Measurements from ENCODE around the gene A1BG.

A1BG gene

DNA sequence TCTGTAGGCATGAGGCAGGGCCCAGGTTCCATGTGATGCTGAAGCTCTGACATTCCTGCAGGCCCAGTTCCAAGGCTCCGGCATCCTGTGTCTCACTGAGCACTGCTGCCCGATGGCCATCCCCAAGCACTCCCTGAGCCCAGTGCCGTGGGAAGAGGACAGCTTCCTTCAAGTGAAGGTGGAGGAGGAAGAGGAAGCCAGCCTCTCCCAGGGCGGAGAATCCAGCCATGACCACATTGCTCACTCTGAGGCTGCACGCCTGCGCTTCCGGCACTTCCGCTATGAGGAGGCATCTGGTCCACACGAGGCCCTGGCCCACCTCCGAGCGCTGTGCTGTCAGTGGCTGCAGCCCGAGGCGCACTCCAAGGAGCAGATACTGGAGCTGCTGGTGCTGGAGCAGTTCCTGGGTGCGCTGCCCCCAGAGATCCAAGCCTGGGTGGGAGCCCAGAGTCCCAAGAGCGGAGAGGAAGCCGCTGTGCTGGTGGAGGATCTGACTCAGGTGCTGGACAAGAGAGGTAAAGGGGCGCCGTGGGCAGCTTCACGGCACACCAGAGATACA is 18.5 kb downstream of the A1BG start:
- no peak for DNase-seq

DNA sequence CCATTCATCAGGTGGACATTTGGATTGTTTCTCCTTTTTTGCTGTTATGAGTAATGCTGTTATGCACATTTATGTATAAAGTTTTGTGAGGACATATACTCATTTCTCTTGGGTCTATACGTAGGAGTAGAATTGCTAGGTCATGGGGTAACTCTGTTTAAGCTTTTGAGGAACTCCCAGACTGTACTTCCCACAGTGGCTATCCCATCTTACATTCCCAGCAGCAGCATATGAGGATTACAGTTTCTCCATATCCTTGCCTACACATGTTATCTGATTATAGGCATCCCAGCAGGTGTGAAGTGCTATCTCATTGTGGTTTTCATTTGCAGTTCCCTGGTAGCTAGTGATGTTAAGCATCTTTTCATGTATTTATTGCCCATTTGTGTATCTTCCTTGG is 20.6 kb downstream of the A1BG start:
- no peak for DNase-seq

DNA sequence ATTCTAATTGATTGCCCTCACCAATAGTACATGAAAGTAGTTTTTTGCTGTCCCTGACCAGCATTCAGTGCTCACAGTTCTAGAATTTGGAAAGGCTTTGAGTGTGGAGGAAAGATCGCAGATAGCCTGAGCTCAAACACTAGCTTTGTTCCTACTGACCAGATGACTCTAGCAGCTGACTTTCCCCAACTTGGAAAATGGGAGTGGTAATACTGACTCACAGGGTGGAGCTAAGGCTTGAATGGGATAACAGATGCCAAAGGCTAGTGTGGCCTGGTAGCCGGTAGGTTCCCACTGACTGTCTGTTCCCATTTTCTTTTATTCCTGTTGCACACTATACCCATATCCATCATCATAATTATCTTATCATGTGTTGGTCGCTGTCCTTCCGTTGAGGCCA is 22.8 kb downstream of the A1BG start:
- DNase-seq: no peak

DNA sequence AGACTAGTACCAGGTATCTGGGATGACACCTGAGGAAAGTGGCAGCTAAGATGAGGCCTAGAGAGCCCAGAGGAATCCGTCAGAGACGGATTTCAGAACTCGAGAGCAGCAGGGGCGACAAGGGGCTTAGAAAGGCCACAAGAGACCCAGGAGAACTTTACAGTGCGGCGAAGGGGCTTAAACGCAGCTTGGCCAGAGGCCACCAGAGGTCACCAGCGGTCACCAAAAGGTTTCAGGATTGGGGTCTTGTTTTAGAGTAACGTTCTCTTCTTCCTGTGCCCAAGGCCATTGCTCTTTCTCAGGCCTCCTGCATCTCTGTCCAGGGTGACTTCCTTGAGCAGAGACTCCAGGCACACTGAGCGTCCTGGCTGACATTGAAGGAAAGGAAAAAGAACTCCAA is 24.3 kb downstream of the A1BG start:
- DNase-seq: no peak

DNA sequence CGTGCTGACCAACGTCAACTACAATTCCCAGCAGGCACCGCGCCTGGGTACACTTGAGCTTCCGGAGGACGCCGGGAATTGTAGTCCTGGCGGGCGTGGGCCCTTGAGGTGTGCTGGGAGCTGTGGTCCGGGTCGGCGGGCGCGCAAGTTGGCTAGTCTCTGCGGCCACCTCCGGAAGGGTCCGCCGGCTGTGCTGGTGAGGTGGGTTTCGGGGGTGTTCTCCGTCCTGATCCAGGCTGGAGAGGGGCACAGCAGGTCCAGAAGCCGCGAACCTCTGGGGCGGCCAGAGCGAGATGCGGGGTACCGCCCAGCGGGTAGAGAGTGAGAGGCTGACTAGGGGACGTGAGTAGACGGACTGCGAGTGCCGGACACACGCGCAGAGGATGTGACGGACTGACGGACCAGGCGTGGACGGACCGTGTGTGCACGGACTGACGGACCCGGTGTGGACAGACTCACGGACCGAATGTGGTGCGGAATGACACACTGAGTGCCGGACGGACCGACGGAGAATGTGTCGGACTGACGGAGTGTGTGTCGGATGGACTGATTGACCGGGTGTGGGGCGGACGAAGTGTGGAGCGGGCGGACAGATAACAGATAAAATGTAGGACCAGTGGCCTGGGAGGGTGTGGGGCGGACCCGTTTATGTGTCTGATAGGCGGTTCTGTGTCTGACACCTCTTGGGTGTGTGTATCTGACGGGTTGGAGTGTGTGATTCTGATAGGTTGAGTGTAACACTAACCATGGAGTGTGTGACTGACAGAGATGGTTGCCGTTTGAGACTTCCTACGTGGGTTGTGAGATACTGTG is 26.2 kb downstream of the A1BG start, which contains the start of gene ZSCAN22:
ZSCAN22 (plus strand) TSS at position 81 of the 813 bp plus-strand sequence. CDS start 7,809 bp downstream, outside the sequence.
- DNase-seq: peak; percentile 91

DNA sequence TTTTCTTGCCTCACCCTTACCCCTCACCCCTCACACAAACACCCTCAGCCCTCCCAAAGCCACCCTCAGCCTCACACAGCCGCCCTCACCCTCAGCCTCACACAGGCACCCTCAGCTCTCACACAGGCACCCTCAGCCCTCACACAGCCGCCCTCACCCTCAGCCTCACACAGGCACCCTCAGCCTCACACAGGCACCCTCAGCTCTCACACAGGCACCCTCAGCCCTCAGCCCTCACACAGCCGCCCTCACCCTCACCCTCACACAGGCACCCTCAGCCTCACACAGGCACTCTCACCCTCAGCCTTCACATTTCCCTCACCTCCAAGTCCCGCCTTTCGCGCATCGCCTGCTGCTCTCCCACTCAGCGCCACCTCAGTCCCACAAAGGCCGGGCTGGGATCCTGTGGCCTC is 26.8 kb downstream of the A1BG start:
- DNase-seq: no peak

DNA sequence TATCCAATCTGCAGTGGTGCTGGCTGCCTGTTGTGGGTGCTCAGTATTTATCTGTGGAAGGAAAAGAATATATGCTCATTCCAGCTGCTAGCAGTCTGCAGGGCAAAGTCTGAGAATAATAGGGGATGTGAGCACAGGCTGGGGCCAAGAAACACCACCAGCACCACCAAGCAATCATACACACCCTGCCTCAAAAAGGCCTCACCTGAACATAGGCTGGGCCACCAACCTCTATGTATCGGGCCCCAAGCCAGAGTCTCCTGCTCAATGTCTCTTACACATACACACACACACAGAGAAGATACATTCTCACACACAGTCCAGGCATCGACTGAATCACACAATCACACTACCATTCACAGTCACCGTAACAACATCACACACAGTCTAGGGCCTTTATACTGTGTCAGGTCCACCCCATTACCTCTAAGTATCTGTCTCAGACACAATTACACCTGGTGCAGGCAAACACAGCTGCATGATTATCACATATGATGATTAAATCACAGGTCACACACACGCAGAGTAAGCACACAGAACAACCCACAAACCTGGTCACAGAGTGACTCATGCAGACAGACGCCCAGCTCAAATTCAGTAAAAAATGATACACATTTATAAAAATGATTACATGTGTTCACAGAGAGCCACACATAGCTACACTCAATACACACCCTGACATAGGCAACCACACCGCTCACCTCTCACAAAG is 27.8 kb downstream of the A1BG start:
- no peak for DNase-seq

DNA sequence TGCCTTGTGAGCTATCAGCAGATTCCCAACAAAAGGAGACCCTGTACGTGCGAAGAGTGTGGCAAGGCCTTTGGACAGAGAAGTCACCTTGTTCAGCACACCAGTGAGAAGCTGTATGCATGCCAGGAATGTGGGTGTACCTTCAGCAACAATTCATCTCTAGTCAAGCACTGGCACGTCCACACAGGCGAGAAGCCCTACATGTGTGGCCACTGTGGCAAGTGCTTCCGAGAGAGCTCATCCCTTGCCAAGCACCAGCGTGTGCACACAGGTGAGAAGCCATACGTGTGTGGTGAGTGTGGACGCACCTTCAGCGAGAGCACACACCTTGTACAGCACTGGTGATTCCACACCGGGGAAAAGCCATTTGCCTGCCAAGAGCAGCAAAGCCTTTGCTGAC is 34.1 kb downstream of the A1BG start:
- DNase-seq: no peak

DNA sequence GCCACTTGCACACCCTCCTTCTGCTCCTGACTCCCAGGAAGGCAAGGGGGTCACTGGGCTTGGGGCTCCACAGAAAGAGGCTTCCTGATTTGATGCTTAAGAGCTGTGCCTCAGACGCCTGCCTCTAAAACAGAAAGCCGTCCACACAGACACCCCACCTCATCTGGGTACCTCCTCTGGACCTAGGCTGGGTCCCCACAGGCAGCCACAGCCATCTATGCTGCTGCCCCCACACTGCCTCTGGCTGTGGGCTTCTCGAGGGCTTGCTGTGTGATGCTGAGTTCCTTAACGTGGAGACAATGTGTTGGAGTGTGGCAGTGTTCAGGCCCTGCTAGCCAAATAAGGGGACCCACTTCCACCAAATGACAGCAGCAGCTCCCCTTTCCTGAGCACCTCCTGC is 35.0 kb downstream of the A1BG start:
- no peak for DNase-seq

DNA sequence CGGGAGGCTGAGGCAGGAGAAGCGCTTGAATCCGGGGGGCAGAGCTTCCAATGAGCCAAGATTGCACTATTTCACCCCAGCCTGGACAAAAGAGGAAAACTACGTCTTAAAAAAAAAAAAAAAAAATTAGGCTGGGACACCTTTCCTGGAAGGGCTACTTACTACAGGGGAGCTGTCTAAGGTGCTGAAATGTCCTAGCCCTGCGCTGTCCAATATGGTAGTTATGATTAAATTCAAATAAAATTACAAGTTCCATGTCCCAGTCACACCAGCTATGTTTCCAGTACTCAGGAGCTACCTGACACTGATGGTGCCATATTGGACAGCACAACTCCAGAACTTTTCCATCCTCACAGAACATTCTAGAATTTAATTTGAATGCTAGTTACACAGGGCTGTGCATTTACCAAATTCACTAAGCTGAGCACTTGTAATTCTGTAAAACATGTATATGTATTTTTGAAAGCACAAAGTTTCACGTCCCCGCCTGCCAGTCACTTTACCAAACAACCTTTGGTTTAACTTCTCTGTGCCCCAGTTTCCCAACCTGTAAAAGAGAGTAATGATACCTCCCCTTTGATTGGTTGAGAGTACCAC is 35.7 kb downstream of the A1BG start:
- no peak for DNase-seq

DNA sequence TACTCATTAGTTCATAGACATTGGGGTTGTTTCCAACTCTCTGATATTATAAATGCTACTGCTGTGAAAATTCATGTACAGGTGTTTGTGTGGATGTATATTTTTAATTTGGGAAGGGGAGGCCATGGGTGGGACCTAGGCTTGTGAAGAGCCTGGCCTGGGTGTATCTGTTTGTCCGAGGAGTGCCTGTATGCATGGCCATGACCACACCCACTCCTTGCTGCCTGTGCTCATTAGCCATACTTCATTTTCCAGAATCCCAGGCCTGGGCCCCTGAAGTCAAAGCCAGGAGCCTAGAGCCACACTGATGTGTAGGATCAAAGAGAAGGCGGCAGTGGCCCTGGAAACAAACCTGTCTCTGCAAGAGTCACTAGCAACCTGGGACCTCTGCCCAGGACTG is 37.7 kb downstream of the A1BG start:
- no peak for DNase-seq

DNA sequence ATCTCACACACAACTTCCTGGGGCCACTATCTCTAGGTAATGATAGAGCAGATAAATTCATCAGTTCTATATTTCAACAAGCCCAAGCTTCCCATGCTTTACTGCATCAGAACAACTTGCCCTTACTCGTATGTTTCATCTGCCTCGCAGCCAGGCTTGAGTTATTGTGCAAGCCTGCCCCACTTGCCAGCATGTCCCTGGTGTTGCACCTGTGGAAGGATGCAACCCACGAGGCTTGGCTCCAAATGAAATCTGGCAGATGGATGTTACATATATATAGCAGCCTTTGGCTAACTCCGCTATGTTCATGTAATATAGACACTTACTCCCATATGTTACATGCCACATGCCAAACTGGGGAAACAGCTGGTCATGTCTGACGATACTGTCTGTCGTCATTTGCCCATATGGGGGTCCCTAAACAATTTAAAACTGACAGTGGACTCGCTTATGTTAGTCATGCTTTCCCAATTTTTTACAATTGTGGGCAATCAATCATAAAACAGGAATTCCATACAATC is 41.9 kb downstream of the A1BG start:
- DNase-seq: no peak

DNA sequence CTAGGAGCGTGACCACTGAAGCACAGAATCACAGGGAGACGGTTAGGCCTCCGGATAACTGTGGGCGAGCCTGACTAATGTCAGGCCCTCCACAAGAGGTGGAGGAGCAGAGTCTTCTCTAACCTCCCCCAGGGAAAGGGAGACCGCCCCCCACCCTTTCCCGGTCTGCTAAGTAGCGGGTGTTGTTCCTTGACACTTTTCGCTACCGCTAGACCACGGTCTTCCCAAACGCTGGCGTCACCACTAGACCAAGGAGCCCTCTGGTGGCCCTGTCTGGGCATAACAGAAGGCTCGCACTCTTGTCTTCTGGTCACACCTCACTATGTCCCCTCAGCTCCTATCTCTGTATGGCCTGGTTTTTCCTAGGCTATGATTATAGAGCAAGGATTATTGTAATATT is 42.6 kb downstream of the A1BG start:
- DNase-seq: peak; percentile 19

DNA sequence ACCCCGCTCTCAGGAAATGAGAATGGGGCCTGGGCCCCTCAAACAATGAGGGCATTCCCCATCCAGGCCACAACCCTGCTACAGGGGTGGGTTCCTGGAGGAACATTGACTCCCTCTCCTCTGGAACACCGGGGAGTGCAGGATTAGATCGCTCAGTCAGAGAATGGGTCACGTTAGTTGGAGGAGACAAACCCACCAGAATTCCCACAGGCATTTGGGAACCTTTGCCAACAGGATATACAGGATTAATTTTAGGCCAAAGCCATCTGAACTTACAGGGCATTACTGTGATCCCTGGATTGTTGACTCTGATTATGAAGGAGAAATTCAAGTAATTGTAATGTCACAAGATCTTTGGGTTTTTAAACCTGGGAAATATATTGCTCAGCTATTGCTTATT is 45.6 kb downstream of the A1BG start:
- DNase-seq: no peak

DNA sequence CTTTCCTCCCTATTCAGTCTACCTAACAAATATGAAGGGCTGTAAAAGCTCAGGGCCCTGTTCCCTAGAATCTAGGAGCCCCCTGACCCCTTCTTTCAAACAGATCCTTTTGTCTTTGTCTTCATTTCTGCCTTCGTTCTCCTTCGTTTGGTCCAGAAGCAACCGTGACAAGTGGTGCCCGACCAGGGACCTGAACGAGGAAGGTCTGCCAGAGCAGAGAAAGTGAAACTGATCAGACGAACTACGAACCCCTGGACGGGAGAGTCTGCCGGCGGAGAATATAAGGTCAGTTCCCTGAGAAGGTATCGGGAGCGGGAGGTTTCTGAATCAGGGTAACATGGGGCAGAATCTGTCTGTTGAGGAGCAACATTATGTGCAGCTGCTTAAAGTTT is 47.4 kb downstream of the A1BG start:
- no peak for DNase-seq

DNA sequence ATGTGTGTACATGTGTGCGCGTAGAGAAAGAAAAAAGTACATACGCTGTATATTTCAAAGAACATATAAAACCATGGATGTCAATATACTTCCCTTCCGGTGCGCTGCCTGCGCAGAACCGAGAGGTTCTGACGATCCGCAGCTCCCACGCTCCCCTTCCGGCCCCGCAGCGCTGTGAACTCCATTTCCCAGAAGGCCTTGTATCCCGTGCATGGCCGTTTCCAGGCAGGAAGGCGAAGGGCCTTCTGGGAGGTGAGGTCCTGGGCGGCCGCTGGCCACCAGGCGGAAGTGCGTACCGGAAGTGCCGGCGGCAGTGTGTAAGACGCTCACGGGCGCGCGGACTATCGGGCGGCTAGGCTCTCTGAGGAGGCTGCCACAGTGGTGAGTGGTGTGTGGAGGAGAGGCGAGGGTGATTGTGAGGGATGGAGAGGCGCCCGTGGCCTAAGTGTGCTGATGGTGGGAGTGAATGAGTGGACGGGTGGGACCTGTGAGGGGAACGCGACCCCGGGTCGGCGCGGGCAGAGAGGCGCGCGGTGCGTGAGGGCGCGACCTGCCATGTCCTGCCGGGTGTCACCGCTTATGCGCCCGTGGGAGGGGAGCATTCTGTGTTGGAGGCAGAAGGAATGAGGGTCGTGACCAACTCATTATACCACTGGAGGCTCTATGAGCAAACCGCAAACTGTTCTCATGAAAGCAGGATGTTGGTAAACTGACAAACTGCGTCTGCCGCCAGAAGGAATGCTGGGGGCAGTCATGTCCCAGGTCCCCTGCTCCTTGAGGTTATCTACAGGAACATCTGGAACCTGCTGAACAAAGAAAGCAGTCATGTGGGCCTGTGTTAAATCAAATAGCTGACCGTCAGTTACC is 48.0 kb downstream of the A1BG start, which contains the start of gene ERVK3-1:
ERVK3-1 (plus strand) TSS at position 313 of the 867 bp plus-strand sequence. CDS start 6,792 bp downstream, outside the sequence.
- peak; percentile 92 for DNase-seq

DNA sequence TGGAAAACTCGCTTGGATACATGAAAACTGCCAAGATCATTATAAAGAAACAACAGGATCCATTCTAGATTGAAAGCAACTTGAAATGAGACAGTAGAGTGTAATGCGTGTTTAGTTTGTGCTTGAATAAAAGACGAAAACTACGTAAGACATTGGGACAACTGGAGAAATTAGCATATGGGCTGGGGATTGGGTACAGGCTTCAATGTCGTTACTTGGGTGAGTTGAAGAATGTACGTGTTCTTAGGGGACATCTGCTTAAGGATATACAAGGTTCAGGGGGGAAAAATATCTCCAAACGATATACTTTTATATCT is 48.6 kb downstream of the A1BG start:
- no peak for DNase-seq

DNA sequence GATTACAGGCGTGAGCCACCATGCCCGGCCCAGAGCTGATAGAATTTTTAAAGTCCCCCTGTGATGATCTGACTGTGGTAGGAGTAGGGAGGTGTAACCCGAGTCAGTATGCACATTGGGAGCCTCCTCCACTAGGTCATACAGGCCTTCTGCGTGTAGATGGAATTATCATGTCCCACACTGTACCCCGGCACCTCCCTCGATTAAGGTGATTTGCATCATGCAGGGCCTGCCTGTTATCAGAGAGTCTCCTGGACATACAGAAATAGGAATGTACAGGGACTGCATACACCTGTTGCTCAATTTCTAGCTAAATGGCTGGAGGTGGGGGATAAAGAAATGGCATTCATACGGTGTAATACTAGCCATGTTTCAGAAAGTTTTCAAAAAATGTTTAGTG is 49.0 kb downstream of the A1BG start:
- DNase-seq: no peak

DNA sequence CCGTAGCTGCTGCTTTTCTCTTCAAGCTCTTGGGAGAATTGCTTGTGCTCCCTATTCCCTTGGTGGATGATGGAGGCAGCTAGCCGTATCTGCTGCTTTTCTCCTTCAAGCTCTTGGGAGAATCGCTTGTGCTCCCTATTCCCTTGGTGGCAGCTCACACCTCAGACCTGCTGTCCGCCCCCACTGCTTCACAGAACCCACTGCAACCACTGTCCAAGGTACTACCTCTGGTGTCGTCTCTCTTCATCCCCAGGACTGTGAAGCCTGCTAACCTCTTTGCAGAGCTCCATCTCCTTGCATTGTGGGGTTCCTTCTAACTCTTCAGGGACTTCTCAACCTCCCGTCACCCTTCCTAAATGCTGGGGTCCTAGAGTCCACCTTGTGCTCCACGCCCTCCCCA is 52.7 kb downstream of the A1BG start:
- no peak for DNase-seq

DNA sequence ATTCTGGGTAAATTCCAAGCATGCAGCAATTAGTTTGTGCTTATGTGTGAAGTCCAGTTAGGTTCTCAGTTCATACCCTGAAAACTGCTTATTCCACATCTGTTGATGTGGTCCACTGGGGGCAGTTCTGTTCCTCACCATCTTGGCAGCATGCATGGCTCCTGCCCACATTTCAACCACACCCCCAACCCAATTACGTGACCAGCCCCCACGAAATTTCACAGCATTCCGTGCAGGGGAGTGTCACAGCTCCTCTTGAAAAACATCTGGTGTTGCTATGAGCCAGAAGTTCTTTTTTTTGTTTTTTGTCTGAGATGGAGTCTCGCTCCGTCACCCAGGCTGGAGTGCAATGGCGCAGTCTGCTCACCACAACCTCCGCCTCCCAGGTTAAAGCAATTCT is 57.2 kb downstream of the A1BG start:
- no peak for DNase-seq

All from stimulated activated CD4-positive, alpha-beta T cell treated with anti-CD3 and anti-CD28 coated beads, Interleukin-4, amount 100 ng/mL, for 1 hour (primary cell).